K562 (cell line): ENCODE data around the gene RSAD1. TPM values are rescaled to one million over a fixed set of nuclear protein-coding genes. Genes with fewer than 3 reads are reported as not detected.

Source experiments
- BRF2 ChIP-seq: IDR thresholded peaks from 3 replicates; pipeline ENCODE4 v1.6.1; 2011; ENCODE audit warnings: borderline replicate concordance, mild to moderate bottlenecking; ENCODE audit not compliant: insufficient read length, insufficient read depth
- CCAR2 ChIP-seq: fragments of 200-400 bp; formaldehyde crosslinking; IDR thresholded peaks from 2 replicates; pipeline ENCODE4 v1.6.1; 2017; ENCODE audit warnings: mild to moderate bottlenecking, low read depth, low read length
- ETV1 ChIP-seq: fragments of 450-650 bp; conservative IDR thresholded peaks from 2 replicates; pipeline ENCODE4 v1.6.1; 2016; ENCODE audit warnings: missing genetic modification characterization, control low read depth, low read depth, missing compliant biosample characterization
- HEY1 ChIP-seq: fragments of 250-450 bp; sonication (Bioruptor Pico); IDR thresholded peaks from 2 replicates; pipeline ENCODE4 v1.5.0; 2020; ENCODE audit warnings: mild to moderate bottlenecking, moderate library complexity, borderline replicate concordance
- HSF4 ChIP-seq: fragments of 250-450 bp; sonication (Bioruptor Pico); IDR thresholded peaks from 2 replicates; pipeline ENCODE4 v2.1.2; 2022; ENCODE audit warnings: mild to moderate bottlenecking, moderate library complexity, borderline replicate concordance
- IFI16 ChIP-seq: fragments of 250-450 bp; sonication (Bioruptor Pico); IDR thresholded peaks from 2 replicates; pipeline ENCODE4 v2.1.2; 2022; ENCODE audit warnings: mild to moderate bottlenecking, inconsistent platforms
- MED1 ChIP-seq: sonication (generic); formaldehyde crosslinking; IDR thresholded peaks from 2 replicates; pipeline ENCODE4 v1.8.1; 2023; ENCODE audit warnings: missing genetic modification reagents, borderline replicate concordance
- RBM39 ChIP-seq: fragments of 200-400 bp; formaldehyde crosslinking; optimal IDR thresholded peaks from 2 replicates; pipeline ENCODE3; 2018; ENCODE audit warnings: low read depth, low read length
- SNAPC5 ChIP-seq: fragments of 250-450 bp; sonication (Bioruptor Pico); IDR thresholded peaks from 2 replicates; pipeline ENCODE4 v1.8.0; 2021; ENCODE audit warnings: moderate library complexity, mild to moderate bottlenecking, inconsistent platforms
- TRIM24 ChIP-seq, 2 experiments: fragments of 450-650 bp; IDR thresholded peaks; 2 replicates each; pipeline ENCODE4 v1.6.1; 2016
- TSC22D4 ChIP-seq: fragments of 450-650 bp; IDR thresholded peaks from 2 replicates; pipeline ENCODE4 v1.6.1; 2016; ENCODE audit warnings: missing genetic modification characterization, missing biosample characterization, control low read depth
- ZBTB5 ChIP-seq: fragments of 450-650 bp; IDR thresholded peaks from 2 replicates; pipeline ENCODE4 v1.6.1; 2017; ENCODE audit warnings: antibody characterized with exemption
- ZKSCAN3 ChIP-seq: fragments of 250-450 bp; sonication (Bioruptor Pico); IDR thresholded peaks from 2 replicates; pipeline ENCODE4 v1.4.0; 2020
- ZNF197 ChIP-seq: fragments of 200-800 bp; sonication (Bioruptor generic); IDR thresholded peaks from 2 replicates; pipeline ENCODE4 v1.6.1; 2016; ENCODE audit warnings: low read depth, missing genetic modification characterization, missing compliant biosample characterization
- ZNF830 ChIP-seq: fragments of 250-450 bp; sonication (Bioruptor Pico); IDR thresholded peaks from 2 replicates; pipeline ENCODE4 v1.5.0; 2021; ENCODE audit warnings: mild to moderate bottlenecking
- polyA plus RNA-seq, 8 experiments: library from polyadenylated mRNA; depleted of rRNA in 4 of 8; stranded (reverse) in 5 of 8; unstranded in 3 of 8; fragments of >200 nt; fragmentation: Nextera tagmentation in 2 of 8; fragmentation: Illumina TruSeq in 1 of 8; extraction: Ambion mirVana in 2 of 8; extraction: Trizol in 1 of 8; gene quantifications; 2 replicates each; pipeline versions ENCODE4 v1.2.1 to v1.2.3, GENCODE V29; 2011 to 2014; ENCODE audit warnings: inconsistent platforms in 1 of 8, missing spikeins in 1 of 8
- total RNA-seq, 7 experiments: library from RNA; depleted of rRNA in 6 of 7; stranded (reverse); fragments of >200 nt in 6 of 7; fragmentation: Illumina TruSeq in 2 of 7; extraction: Trizol in 2 of 7; gene quantifications; 2 replicates each; pipeline versions ENCODE4 v1.2.1 to v1.2.3, GENCODE V29; 2011 to 2021; ENCODE audit warnings: low replicate concordance in 1 of 7

Gene RSAD1
- total and polyA plus RNA-seq, 9 of the 15 experiments (the other 6 are each of a cell fraction or from before 2014, with no cell fraction given): 4.5 to 42.5 (median 26.8) TPM

- TF ChIP-seq TSC22D4 (tag) (no peak), CCAR2 (no peak), SNAPC5 (CRISPR knock-in tag) (no peak), RBM39 (no peak), ZBTB5 (no peak), HSF4 (CRISPR knock-in tag) (peak; percentile 58; the same call in 1 of the 2 replicates), TRIM24 (IDR thresholded peaks at IDR 0.05) (no peak), ZNF197 (CRISPR knock-in tag) (peak; percentile 91; the same call in 1 of the 2 replicates), HEY1 (CRISPR knock-in tag) (no peak), ETV1 (tag) (no peak), ZKSCAN3 (CRISPR knock-in tag) (no peak), ZNF830 (CRISPR knock-in tag) (no peak), BRF2 (no peak), IFI16 (CRISPR knock-in tag) (0 out of 2 replicates have a peak, but pooled peaks have one; percentile 28), MED1 (CRISPR knock-in tag) (no peak)
Observed at GRCh38 chr17:50448643-50449042, 30.0 kb upstream of the RSAD1 start (continued).
